DMS53 (cell line): ENCODE measurements around the gene CDPF1.
"Not testable (repeated sequence)": the region's sequence is repeated elsewhere in the genome, so short reads cannot be mapped to it uniquely, and the experiment has no call there.

Source experiments
- DNase-seq: peaks from one replicate; lab custom pipeline; 2025; lab: John Stamatoyannopoulos, UW

The CDPF1 gene

DNA sequence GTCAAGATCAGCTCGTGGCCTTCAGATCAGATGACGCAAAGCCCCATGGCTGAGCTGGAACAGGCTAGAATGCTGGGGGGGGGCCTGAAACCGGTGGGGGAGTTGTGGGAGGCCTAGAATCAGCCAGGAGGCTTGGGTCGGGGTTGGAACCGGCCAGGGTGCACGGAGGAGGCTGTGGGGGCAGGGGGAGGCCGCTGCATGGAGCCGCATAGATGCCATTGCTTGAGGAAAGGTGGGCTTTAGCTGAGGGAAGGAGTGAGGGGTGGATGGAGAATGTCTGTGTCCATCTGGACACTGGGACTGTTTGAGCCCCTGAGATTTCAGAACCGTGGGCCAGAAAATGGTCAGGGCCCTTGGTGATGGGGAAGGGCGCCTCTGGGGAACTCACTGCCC, 25.2 kb downstream of the CDPF1 start:
- DNase-seq: no peak

DNA sequence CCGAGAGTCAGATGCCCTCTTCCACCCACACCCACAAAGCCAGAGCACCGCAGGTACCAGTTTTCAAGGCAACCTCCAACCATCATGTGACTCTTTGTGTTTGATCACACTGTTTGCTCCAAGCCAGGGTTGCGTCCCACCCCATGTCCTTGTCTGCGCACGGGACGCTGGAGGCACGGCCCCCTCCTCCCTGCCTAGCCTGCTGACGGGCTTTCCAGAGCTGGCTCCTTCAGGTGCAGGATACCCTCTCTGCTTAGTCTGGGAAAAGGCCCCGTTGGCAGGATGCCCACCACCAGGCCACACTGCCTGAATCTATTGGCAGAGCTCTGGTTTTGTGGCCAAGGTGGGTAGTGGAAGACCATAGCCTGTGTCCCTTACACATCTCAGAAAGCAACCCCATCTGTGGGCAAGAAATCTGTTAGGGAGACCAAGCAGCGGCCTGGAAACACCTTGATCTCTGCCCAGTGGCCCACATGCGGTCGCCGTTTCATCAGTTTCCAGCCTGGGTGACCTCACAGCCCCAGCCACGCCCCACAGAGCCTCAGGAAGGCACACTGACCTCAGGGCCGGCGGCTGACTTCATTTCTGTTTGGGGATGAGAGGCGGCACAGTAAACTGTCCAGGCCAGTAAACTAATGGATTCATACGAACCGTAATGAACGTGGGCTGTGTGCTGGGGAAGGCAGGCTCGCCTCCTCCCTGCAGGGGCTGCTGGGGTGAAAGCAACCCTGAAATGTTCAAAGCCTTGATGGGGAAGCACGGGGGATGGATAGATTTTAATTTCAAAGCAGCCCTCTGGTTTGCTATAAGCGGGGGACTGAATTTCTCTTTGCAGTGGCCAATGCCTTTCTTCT, 25.8 kb downstream of the CDPF1 start:
- DNase-seq: no peak

GRCh38 chr22:46220921-46221320, 29.2 kb downstream of the CDPF1 start:
- no peak for DNase-seq

GRCh38 chr22:46219636-46220035, 30.5 kb downstream of the CDPF1 start:
- DNase-seq: no peak

- no peak for DNase-seq
Observed at GRCh38 chr22:46214616-46215015, 35.5 kb downstream of the CDPF1 start.

- DNase-seq: no peak
Observed at GRCh38 chr22:46214149-46214548, 35.9 kb downstream of the CDPF1 start.

DNA sequence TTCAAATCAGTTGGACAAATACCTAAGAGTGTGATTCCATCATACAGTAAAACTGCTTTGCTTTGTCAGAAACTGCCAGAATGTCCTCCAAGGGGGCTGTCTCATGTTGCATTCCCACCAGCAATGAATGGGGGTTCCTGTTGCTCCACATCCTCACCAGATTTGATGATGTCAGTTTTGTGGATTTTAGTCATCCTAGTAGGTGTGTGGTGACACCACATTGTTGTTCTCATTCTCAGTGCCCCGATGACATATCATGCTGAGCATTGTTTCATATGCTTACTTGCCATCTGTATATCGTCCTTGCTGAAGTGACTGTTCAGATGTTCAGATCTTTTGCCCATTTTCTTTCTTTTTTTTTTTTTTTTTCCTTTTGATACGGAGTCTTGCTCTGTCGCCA, 37.0 kb downstream of the CDPF1 start:
- DNase-seq: no peak

DNA sequence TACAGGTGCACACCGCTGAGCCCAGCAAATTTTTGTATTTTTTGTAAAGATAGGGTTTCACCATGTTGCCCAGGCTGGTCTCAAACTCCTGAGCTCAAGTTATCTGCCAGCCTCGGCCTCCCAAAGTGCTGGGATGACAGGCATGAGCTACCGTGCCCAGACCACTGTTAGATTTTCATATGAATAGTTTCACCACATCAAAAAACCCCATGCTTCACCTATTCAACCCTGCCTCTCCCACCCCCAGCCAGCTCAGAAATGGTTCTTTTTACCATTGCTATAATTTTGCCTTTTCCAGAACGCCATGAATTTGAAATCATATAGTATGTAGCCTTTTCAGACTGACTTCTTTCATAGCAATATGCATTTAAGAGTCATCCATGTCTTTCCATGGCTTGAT, 37.9 kb downstream of the CDPF1 start:
- DNase-seq: no peak

DNA sequence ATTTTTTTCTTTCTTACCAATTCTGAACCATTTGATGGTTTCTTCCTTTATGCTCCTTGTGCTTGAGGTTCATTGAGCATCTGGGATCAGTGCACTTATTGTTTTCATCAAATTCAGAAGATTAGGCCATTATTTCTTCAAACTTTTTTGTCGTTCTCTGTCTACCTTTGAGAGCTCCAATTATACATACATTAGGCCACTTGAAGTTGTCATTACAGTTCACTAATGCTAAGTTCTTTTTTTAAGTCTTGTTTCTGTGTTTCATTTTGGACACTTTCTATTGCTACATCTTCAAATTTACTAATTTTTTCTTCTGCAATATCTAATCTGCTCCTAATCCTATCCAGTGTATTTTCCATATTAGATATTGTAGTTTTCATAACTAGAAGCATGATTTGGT, 40.8 kb downstream of the CDPF1 start:
- peak; percentile 6 for DNase-seq

GRCh38 chr22:46203601-46203980, 46.5 kb downstream of the CDPF1 start:
- no peak for DNase-seq

DNA sequence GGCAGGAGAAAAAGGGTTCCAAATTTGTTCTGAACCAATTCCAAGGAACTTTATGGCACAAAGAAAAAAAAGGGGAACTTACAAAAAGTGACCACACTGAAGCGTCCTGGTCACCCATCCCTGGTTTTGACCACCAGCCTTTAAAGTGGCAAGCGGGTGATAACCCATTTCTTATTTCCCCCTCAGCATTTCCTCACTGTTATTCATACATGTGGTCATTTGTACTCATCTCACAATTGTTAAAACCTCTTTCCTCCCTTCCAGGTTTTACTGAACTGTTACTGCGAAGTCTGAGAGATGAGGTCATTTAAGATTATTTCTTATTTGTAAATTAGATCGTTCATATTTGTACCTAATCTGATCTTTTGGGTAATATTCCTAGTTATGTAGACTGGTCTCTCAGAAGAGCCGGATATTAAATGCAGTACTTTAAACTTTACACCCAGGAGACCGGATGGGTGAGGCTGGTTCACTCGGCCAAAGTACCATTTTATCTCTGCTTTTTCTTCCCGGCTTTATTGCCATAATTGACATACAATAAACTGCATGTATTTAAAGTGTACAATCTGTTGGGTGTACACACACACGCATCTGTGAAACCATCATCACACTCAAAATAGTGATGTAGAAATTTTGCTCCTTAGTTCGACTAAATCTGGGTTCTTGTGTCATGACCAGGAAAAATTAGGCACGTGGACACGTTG, 47.0 kb downstream of the CDPF1 start:
- no peak for DNase-seq

DNA sequence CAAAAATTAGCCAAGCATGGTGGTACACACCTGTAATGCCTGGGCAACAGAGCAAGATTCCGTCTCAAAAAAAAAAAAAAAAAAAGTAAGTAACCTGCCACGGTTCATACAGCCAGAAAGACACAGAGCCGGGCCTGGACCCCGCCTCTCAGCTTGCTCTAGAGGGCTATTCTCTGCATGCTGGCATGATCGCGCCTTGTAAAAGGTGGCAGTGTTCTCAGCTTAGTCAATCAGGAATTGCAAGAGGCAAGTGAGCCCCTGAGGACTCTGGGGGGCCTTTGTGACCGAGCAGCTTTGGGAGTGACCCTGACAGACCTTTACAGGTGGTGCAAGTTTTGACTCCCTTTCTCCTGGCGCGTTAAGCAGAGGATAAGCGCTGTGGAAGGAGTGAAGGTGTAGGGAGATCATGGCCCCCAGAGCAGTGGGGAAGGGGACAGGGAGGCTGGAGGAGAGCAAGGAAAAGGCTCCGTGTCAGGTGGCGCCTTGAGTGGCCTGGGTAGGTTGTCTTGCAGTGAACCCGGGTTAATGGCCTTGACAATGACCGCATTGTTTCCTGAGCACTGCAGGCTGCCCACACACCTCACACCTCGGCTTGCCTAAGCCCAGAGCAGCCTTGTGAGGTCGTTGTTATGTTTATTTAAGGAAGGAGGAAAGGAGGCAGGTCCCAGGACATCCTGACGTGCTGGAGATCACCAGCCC, 48.9 kb downstream of the CDPF1 start:
- DNase-seq: no peak

GRCh38 chr22:46198806-46199205, 51.3 kb downstream of the CDPF1 start:
- not testable (repeated sequence) for DNase-seq

- no peak for DNase-seq
Observed at GRCh38 chr22:46198274-46198673, 51.8 kb downstream of the CDPF1 start.

GRCh38 chr22:46196278-46196677, 53.8 kb downstream of the CDPF1 start:
- DNase-seq: no peak

GRCh38 chr22:46195487-46196165, 54.5 kb downstream of the CDPF1 start:
- DNase-seq: no peak
